Smooth muscle cell (in vitro differentiated cells): ENCODE results near the gene FRMPD4. TPM values are rescaled to one million over a fixed set of nuclear protein-coding genes. Genes with fewer than 3 reads are reported as not detected.

Experiments used
- DNase-seq: peaks from one replicate; lab custom pipeline; 2025; ENCODE audit not compliant: unreplicated experiment; lab: John Stamatoyannopoulos, UW
- H2AFZ ChIP-seq: fragments of 200-600 bp; sonication (generic); 2 replicates; pipeline ENCODE4 v1.6.0; 2016; ENCODE audit warnings: antibody characterized with exemption, low read depth, mild to moderate bottlenecking
- H3F3A ChIP-seq: fragments of 200-600 bp; sonication (generic); 2 replicates; pipeline ENCODE4 v1.6.0; 2017; ENCODE audit warnings: antibody characterized with exemption, low read depth
- H3K27ac ChIP-seq: fragments of 200-600 bp; sonication (generic); 2 replicates; pipeline ENCODE4 v1.5.1; 2016; ENCODE audit warnings: low read depth, mild to moderate bottlenecking
- H3K27me3 ChIP-seq: fragments of 200-600 bp; sonication (generic); 2 replicates; pipeline ENCODE4 v1.6.1; 2016; ENCODE audit warnings: low read depth, mild to moderate bottlenecking
- H3K36me3 ChIP-seq: fragments of 200-600 bp; sonication (generic); 2 replicates; pipeline ENCODE4 v1.5.1; 2016; ENCODE audit warnings: low read depth
- H3K4me1 ChIP-seq: fragments of 200-600 bp; sonication (generic); 2 replicates; pipeline ENCODE4 v1.5.1; 2016; ENCODE audit warnings: low read depth
- H3K4me2 ChIP-seq: fragments of 200-600 bp; sonication (generic); 2 replicates; pipeline ENCODE4 v1.6.0; 2016; ENCODE audit warnings: mild to moderate bottlenecking
- H3K4me3 ChIP-seq: fragments of 200-600 bp; sonication (generic); 2 replicates; pipeline ENCODE4 v1.5.1; 2016; ENCODE audit warnings: mild to moderate bottlenecking
- H3K79me2 ChIP-seq: fragments of 200-600 bp; sonication (generic); 2 replicates; pipeline ENCODE4 v1.6.0; 2016; ENCODE audit warnings: low read depth, mild to moderate bottlenecking
- H3K9ac ChIP-seq: fragments of 200-600 bp; sonication (generic); 2 replicates; pipeline ENCODE4 v1.6.0; 2016; ENCODE audit warnings: low read depth
- H3K9me3 ChIP-seq: fragments of 200-600 bp; sonication (generic); replicated peaks from 2 replicates; pipeline ENCODE4 v1.5.1; 2016; ENCODE audit warnings: low read depth
- H4K20me1 ChIP-seq: fragments of 200-600 bp; sonication (generic); 2 replicates; pipeline ENCODE4 v1.6.0; 2016; ENCODE audit warnings: low read depth
- CTCF ChIP-seq: fragments of 200-600 bp; sonication (generic); IDR thresholded peaks from 2 replicates; pipeline ENCODE4 v1.5.1; 2017; ENCODE audit warnings: borderline replicate concordance, mild to moderate bottlenecking, antibody characterized with exemption; ENCODE audit not compliant: insufficient read depth, poor library complexity, severe bottlenecking
- WGBS: methylation state at CpG from one replicate; pipeline ENCODE4 v1.1.7; 2016; ENCODE audit warnings: low lambda C conversion rate; 5-methylcytosine and 5-hydroxymethylcytosine counted together
- polyA plus RNA-seq: library from polyadenylated mRNA; unstranded; fragments of >200 nt; fragmentation: Nextera tagmentation; extraction: Ambion mirVana; gene quantifications from 2 replicates; pipeline ENCODE4 v1.2.1, GENCODE V29; 2016
- total RNA-seq: library from RNA; depleted of rRNA; stranded (reverse); fragments of >200 nt; gene quantifications from 2 replicates; pipeline ENCODE4 v1.2.3, GENCODE V29; 2014

The FRMPD4 gene
- total and polyA plus RNA-seq, 2 experiments from 2014 or later, result 0.13 TPM; not detected in 1

- no peak for TF ChIP-seq CTCF
- H2AFZ ChIP-seq, result no peak overlapping the region
- H3K27ac ChIP-seq, result no peak overlapping the region
- H3K36me3 ChIP-seq, result no peaks in the 10 kb centered on the region
- no peaks in the 10 kb centered on the region for H3K9me3 ChIP-seq
- no peaks in the 10 kb centered on the region for H4K20me1 ChIP-seq
- H3F3A ChIP-seq, result no peaks in the 10 kb centered on the region
- 80% methylated on average over 4 of the region's 4 CpGs for WGBS
- H3K9ac ChIP-seq, result no peak overlapping the region
- H3K4me3 ChIP-seq, result no peak overlapping the region
- no peak overlapping the region for H3K4me2 ChIP-seq
- H3K27me3 ChIP-seq, result no peaks in the 10 kb centered on the region
- H3K79me2 ChIP-seq, result no peaks in the 10 kb centered on the region
- DNase-seq, result no peak
- no peaks in the 10 kb centered on the region for H3K4me1 ChIP-seq
Measured at GRCh38 chrX:12582649-12583048, 444.4 kb downstream of the FRMPD4 start.

- Histone ChIP-seq H3K4me1 (no peaks in the 10 kb centered on the region), H3K27ac (no peak overlapping the region), H3K4me3 (no peak overlapping the region), H3K27me3 (no peaks in the 10 kb centered on the region), H3K36me3 (no peaks in the 10 kb centered on the region), H3K4me2 (no peak overlapping the region), H2AFZ (no peak overlapping the region), H4K20me1 (no peaks in the 10 kb centered on the region), H3F3A (no peaks in the 10 kb centered on the region), H3K79me2 (no peaks in the 10 kb centered on the region), H3K9me3 (no peaks in the 10 kb centered on the region), H3K9ac (no peak overlapping the region)
- no peak for DNase-seq
- no peak for TF ChIP-seq CTCF
- WGBS, result 92% methylated on average over 25 of the region's 25 CpGs
Measured at GRCh38 chrX:12583543-12583942, 445.3 kb downstream of the FRMPD4 start.

- H4K20me1 ChIP-seq, result no peaks in the 10 kb centered on the region
- H3F3A ChIP-seq, result no peaks in the 10 kb centered on the region
- no peak overlapping the region for H3K9ac ChIP-seq
- no peak for DNase-seq
- no peak overlapping the region for H3K4me3 ChIP-seq
- H3K9me3 ChIP-seq, result no peaks in the 10 kb centered on the region
- H2AFZ ChIP-seq, result no peak overlapping the region
- no peaks in the 10 kb centered on the region for H3K36me3 ChIP-seq
- no peaks in the 10 kb centered on the region for H3K79me2 ChIP-seq
- no peaks in the 10 kb centered on the region for H3K27me3 ChIP-seq
- no peak overlapping the region for H3K27ac ChIP-seq
- 96% methylated on average over 1 of the region's 1 CpG for WGBS
- no peaks in the 10 kb centered on the region for H3K4me1 ChIP-seq
- no peak overlapping the region for H3K4me2 ChIP-seq
- TF ChIP-seq CTCF, result no peak
Measured at GRCh38 chrX:12595720-12596119, 457.4 kb downstream of the FRMPD4 start.

GRCh38 chrX:12610079-12610478 is 471.8 kb downstream of the FRMPD4 start:
- Histone ChIP-seq H3K4me3 (no peak overlapping the region), H3K27ac (peak overlapping the region; percentile 70), H4K20me1 (no peaks in the 10 kb centered on the region), H3K79me2 (no peaks in the 10 kb centered on the region), H3K27me3 (no peaks in the 10 kb centered on the region), H2AFZ (no peak overlapping the region), H3K4me1 (no peaks in the 10 kb centered on the region), H3K4me2 (no peak overlapping the region), H3K36me3 (no peaks in the 10 kb centered on the region), H3F3A (no peaks in the 10 kb centered on the region), H3K9me3 (no peaks in the 10 kb centered on the region), H3K9ac (no peak overlapping the region)
- no peak for DNase-seq
- WGBS, result 76% methylated on average over 2 of the region's 2 CpGs
- no peak for TF ChIP-seq CTCF
